ENCODE measurements around the gene LMLN. TPM values are rescaled to one million over a fixed set of nuclear protein-coding genes. Genes with fewer than 3 reads are reported as not detected.

LMLN gene
- total and polyA plus RNA-seq, 2 of the 13 experiments (the other 11 are each of a cell fraction or from before 2014, with no cell fraction given): 1.2 to 1.8 TPM

- TF ChIP-seq AKNA (CRISPR knock-in tag; IDR thresholded peaks at IDR 0.05; ENCODE audit: borderline replicate concordance) (no peak), ZFY (CRISPR knock-in tag; IDR thresholded peaks at IDR 0.05) (no peak), ZNF616 (CRISPR knock-in tag; IDR thresholded peaks at IDR 0.05; ENCODE audit: low read depth) (no peak), FUBP1 (CRISPR knock-in tag; IDR thresholded peaks at IDR 0.05; ENCODE audit: borderline replicate concordance) (no peak)
Observed at GRCh38 chr3:198027799-198028390, 67.9 kb downstream of the LMLN start (continued).

GRCh38 chr3:198028718-198029117 lies 68.7 kb downstream of the LMLN start:
- ATAC-seq: no peak
- no peak overlapping the region for H3K4me3 ChIP-seq (replicated peaks in 1 of 3; ENCODE audit: insufficient read depth in 1 of 3, low read depth in 2 of 3, low read length in 3 of 3)
- H4K20me1 ChIP-seq (ENCODE audit: insufficient read depth, low read length): no peaks in the 10 kb centered on the region
- H3K27ac ChIP-seq (ENCODE audit: extremely low read length, insufficient read depth, low read length): no peak overlapping the region
- H3K4me2 ChIP-seq (ENCODE audit: low read depth, low read length): no peak overlapping the region
- no peak overlapping the region for H2AFZ ChIP-seq (ENCODE audit: low read length)
- in situ Hi-C loops (cut with HindIII; ENCODE audit: extremely low pct_ligation_motif_present, low pct_unique_long_range_greater_than_20kb): no loop called here
- H3K36me3 ChIP-seq (replicated peaks in 1 of 2; ENCODE audit: control insufficient read depth in 1 of 2, insufficient read depth in 2 of 2, low read length in 2 of 2): no peaks in the 10 kb centered on the region
- intact Hi-C loops (cut with micrococcal nuclease; ENCODE audit: unreplicated experiment): no loop called here
- H3K4me1 ChIP-seq (ENCODE audit: insufficient read depth, low read length): no peaks in the 10 kb centered on the region
- H3K9ac ChIP-seq (ENCODE audit: insufficient read depth, low read depth, low read length): no peak overlapping the region
- H3K79me2 ChIP-seq (ENCODE audit: insufficient read depth, low read length): no peaks in the 10 kb centered on the region
- ChIA-PET POLR2A (no interaction called here), CTCF (ENCODE audit: low intra/inter-chr PET ratio, low total read pairs) (no interaction called here)
- WGBS (ENCODE audit: low lambda C conversion rate): 71% methylated on average over 6 of the region's 6 CpGs
- H3K27me3 ChIP-seq (ENCODE audit: control insufficient read depth in 1 of 2, insufficient read depth in 2 of 2, low read length in 2 of 2): no peaks in the 10 kb centered on the region
- BruUV-seq (replicated peaks): no TSS peak
- FAIRE-seq: no peak
- no peaks in the 10 kb centered on the region for H3K9me3 ChIP-seq (ENCODE audit: low read length)
- DNase-seq (ENCODE audit: low spot score): no peak
- no peak for TF ChIP-seq ZNF382 (CRISPR knock-in tag; IDR thresholded peaks at IDR 0.05; ENCODE audit: borderline replicate concordance)
- TF ChIP-seq FOXO1 (CRISPR knock-in tag; IDR thresholded peaks at IDR 0.05): no peak
- TF ChIP-seq SIN3A (IDR thresholded peaks at IDR 0.05; ENCODE audit: borderline replicate concordance, low read depth, low read length): no peak
- TF ChIP-seq ARNT (IDR thresholded peaks at IDR 0.05): no peak
- TF ChIP-seq TCF12 (IDR thresholded peaks at IDR 0.05): no peak
- no peak for TF ChIP-seq TCF12 (CRISPR knock-in tag; IDR thresholded peaks at IDR 0.05)
- TF ChIP-seq MIER3 (CRISPR knock-in tag; IDR thresholded peaks at IDR 0.05; ENCODE audit: borderline replicate concordance): no peak
- no peak for TF ChIP-seq ZNF335 (CRISPR knock-in tag; IDR thresholded peaks at IDR 0.05)
- no peak for TF ChIP-seq ZSCAN29 (CRISPR knock-in tag; conservative IDR thresholded peaks at IDR 0.05)
- TF ChIP-seq MATR3 (CRISPR knock-in tag; IDR thresholded peaks at IDR 0.05): no peak

All from HepG2 (cell line).